ENCODE data around the gene NCBP2.

DNA sequence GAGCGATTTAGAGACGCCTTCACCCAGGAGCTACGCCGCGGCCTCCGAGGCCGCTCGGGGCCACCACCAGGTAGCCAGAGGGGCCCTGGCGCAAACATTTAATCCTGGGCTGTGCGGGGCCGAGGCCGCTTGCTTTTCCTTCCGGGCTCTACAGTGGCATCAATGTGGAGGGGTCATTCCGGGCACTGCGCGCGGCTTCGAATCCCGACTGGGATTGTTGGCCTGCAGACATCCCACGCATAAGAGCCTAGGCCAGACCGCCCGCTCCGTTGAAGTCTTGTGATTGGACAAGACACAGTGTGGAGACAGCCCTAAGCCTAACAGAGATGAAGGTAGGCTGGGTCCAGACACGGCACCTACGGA, 568 bp upstream of the NCBP2 start:
- no peak for TF ChIP-seq POLR2AphosphoS5 (IDR thresholded peaks at IDR 0.05; ENCODE audit: insufficient read depth in 1 of 2, low read depth in 1 of 2)
- TF ChIP-seq CTCF (IDR thresholded peaks at IDR 0.05), result no peak
- no peak for TF ChIP-seq POLR2A (IDR thresholded peaks at IDR 0.05)

Measured in vagina (tissue), 2 donors.